GM12865 (cell line): ENCODE measurements around the gene MICAL3.
"Not testable (repeated sequence)": the region's sequence is repeated elsewhere in the genome, so short reads cannot be mapped to it uniquely, and the experiment has no call there.

Experiments
- DNase-seq: peaks from one replicate; pipeline ENCODE4 v3.0.0; 2010; ENCODE audit warnings: low read depth
- H3K4me3 ChIP-seq: 2 replicates; pipeline ENCODE4 v1.5.1; 2011; ENCODE audit warnings: mild to moderate bottlenecking, low read depth, low read length, control low read depth
- TF ChIP-seq, protein P1 (sequence below): IDR thresholded peaks from 2 replicates; pipeline ENCODE4 v1.5.1; 2011; ENCODE audit warnings: low read length, control low read depth, low read depth, inconsistent platforms; ENCODE audit not compliant: insufficient read depth; ENCODE audit errors: missing control alignments

The MICAL3 gene

DNA sequence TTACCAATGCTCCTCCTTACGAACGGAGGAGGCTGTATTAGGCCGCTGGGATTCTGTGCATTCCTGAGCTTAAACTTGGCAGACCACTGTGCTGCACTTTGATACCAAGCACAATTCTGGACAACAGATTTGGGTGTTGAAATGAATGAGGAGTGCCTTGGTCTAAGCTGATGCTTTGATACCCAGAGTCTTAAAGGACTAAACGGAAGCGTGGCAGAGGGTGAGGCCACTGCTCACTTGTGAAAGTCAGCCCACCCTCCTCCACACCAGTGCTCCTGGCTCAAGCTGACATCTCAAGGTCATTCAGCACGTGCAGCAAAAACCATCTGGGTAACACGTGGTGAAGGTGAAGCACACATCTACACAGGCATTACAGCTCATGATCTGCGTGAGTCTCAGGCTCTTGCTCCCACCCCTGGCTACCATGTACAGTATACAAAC lies 85.9 kb downstream of the MICAL3 start:
- DNase-seq = no peak
- no peak overlapping the region for H3K4me3 ChIP-seq
- TF ChIP-seq, protein P1, sequence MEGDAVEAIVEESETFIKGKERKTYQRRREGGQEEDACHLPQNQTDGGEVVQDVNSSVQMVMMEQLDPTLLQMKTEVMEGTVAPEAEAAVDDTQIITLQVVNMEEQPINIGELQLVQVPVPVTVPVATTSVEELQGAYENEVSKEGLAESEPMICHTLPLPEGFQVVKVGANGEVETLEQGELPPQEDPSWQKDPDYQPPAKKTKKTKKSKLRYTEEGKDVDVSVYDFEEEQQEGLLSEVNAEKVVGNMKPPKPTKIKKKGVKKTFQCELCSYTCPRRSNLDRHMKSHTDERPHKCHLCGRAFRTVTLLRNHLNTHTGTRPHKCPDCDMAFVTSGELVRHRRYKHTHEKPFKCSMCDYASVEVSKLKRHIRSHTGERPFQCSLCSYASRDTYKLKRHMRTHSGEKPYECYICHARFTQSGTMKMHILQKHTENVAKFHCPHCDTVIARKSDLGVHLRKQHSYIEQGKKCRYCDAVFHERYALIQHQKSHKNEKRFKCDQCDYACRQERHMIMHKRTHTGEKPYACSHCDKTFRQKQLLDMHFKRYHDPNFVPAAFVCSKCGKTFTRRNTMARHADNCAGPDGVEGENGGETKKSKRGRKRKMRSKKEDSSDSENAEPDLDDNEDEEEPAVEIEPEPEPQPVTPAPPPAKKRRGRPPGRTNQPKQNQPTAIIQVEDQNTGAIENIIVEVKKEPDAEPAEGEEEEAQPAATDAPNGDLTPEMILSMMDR = no peak

DNA sequence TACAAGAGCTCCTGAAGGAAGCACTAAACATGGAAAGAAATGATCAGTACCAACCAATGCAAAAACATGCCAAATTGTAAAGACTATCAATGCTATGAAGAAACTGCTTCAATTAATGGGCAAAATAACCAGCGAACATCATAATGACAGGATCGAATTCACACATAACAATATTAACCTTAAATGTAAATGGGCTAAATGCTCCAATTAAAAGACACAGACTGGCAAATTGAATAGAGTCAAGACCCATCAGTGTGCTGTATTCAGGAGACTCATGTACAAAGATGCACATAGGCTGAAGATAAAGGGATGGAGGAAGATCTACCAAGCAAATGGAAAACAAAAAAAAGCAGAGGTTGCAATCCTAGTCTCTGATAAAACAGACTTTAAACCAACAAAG lies 91.9 kb downstream of the MICAL3 start:
- not testable (repeated sequence) for DNase-seq, H3K4me3 ChIP-seq

DNA sequence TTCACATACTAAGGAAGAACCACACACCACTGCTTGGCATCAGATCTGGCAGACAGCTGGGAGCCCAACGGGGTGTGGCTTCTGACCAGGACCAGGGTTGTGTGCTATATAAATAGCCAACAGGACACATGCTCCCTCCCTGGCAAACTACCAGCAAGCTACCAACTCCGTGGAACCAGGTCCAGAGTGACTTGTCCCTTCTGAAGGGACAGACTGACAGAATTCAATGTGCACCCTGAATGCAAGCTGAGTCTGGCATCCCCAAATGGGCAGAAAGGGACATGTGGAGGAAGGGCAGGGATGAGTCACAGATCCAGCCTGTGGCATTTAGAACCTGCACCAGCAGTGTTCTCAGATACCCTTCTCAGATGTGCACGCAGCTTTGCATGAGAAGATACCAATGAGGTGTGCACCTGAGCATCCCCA lies 92.9 kb downstream of the MICAL3 start:
- H3K4me3 ChIP-seq = no peak overlapping the region
- TF ChIP-seq, protein P1 = no peak
- DNase-seq = no peak

DNA sequence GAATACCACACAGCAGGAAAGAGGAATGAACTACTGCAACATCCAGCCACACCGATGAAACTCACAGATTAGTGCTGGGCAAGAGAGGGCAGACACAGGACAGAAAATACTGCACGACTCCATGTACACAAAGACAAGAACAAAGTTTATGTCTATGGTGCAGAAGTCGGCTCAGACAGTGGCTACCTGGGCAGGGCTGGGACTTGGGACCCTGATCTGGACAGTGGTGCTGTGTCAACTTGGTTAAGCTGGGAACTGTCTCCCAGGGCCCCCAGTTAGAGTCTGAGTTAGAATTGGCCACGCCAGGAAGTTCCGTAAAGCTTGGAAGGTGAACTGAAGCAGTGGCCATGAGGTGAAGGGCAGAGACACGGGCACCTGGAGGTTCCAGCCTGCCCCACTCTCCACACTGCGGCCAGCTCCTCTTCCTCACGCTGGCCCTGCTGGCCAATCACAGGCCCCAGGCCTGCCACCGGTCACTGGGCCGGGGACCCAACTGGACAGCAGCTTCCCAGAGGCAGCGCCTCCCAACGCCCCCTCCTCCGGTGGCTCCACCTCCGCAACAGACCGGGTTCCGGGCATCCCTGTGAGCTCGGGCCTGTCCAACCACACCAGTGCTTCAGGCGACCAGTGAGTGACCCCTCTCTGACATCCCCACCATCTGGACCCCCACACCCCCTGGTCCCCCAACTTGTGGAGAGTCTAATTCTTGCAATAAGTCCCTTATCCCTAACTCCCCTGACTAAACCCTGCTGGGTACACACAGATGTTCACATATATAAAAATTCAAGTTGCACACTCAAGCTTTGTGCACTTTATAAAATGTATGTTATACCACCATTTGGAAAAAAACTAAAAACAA lies 93.7 kb downstream of the MICAL3 start:
- no peak for DNase-seq
- TF ChIP-seq, protein P1 = no peak
- H3K4me3 ChIP-seq = no peak overlapping the region

DNA sequence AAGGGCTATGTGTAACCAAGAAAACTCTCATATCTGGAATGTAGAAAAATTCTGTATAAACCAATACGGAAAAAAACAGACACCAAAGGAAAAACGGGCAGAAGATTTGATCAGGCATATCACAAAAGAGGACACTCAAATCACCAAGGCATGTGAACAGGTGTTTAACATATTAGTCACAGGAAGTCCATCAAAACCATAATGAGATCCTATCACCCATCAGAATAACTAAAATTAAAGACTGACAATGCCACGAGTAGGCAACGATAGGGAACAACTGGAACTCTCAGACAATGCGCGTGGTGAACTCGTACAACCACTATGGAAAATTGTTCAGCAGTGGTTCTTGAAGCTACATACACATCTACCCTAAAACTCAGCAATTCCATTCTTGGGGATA lies 94.5 kb downstream of the MICAL3 start:
- no peak overlapping the region for H3K4me3 ChIP-seq
- no peak for DNase-seq
- TF ChIP-seq, protein P1 = no peak

DNA sequence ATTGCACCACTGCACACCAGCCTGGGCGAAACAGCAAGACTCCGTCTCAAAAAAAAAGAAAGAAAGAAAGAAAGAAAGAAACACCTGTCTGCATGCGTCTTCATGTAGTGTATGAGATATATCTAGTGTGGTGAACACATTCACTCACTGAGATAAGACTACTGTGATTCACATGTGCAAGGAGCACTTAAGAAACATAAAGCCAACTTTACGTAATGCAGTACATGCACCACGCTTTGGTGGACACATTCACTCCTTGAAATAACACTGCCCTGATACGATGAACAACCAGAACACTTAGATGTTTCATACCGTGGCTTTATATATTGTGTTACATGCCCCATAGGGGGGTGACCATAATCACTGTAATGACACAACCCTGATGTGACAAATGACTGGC lies 96.0 kb downstream of the MICAL3 start:
- no peak overlapping the region for H3K4me3 ChIP-seq
- TF ChIP-seq, protein P1 = no peak

DNA sequence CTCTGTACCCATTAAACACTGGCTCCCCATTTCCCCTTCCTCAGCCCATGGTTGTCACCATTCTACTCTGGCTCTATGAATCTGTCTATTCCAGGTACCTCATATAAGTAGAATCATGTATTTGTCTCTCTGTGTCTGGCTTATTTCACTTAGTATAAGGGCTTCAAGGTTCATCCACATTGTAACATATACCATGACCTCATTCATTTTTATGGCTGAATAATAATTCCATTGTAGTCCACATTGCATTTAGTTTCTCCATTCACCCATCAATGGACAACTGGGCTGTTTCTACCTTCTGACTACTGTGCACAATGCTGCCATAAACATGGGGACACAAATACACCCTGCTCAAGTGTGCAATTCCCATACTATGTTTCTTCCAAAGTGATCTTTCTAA lies 97.3 kb downstream of the MICAL3 start:
- TF ChIP-seq, protein P1 = no peak
- no peak overlapping the region for H3K4me3 ChIP-seq
- DNase-seq = no peak

More for the DNA sequence above, 96.0 kb downstream of the MICAL3 start:
- no peak for DNase-seq
